Esophagus muscularis mucosa (tissue), 4 donors: ENCODE measurements around the gene ASAP2. TPM values are rescaled to one million over a fixed set of nuclear protein-coding genes. Genes with fewer than 3 reads are reported as not detected.

Source experiments
- DNase-seq: peaks from one replicate; pipeline ENCODE4 v3.0.0-alpha.2; 2017; ENCODE audit errors: extremely low spot score
- H3K27ac ChIP-seq, 4 donors: fragments of 200-600 bp; sonication (generic); replicated peaks in 1 of 4; 1 replicate in 3 of 4; 2 replicates in 1 of 4; pipeline ENCODE4 v1.5.1; 2016 to 2019; ENCODE audit warnings: mild to moderate bottlenecking in 1 of 4
- H3K27me3 ChIP-seq, 4 donors: fragments of 200-600 bp; sonication (generic); one replicate each; pipeline versions ENCODE4 v1.5.1 to v1.6.0; 2016 to 2019
- H3K36me3 ChIP-seq, 4 donors: fragments of 200-600 bp; sonication (generic); one replicate each; pipeline ENCODE4 v1.5.1; 2016 to 2019
- H3K4me1 ChIP-seq, 4 donors: fragments of 200-600 bp; sonication (generic); one replicate each; pipeline ENCODE4 v1.5.1; 2016 to 2019
- H3K4me3 ChIP-seq, 4 donors: fragments of 200-600 bp; sonication (generic); 1 replicate in 2 of 4; 2 replicates in 2 of 4; pipeline ENCODE4 v1.5.1; 2016 to 2019; ENCODE audit warnings: mild to moderate bottlenecking in 4 of 4, moderate library complexity in 1 of 4
- H3K9me3 ChIP-seq, 4 donors: fragments of 200-600 bp; sonication (generic); 1 replicate in 3 of 4; 2 replicates in 1 of 4; pipeline ENCODE4 v1.5.1; 2016 to 2019
- CTCF ChIP-seq, 3 experiments: fragments of 200-600 bp in 2 of 3; fragments of 450-650 bp in 1 of 3; sonication (generic) in 2 of 3; IDR thresholded peaks; one replicate each; pipeline ENCODE4 v1.5.1; 2017 to 2019; ENCODE audit warnings: antibody characterized with exemption in 3 of 3, mild to moderate bottlenecking in 2 of 3, moderate library complexity in 1 of 3
- EP300 ChIP-seq: sonication (generic); formaldehyde crosslinking; IDR thresholded peaks from one replicate; pipeline ENCODE4 v1.6.1; 2017; ENCODE audit warnings: antibody characterized with exemption
- POLR2A ChIP-seq: fragments of 450-650 bp; IDR thresholded peaks from one replicate; pipeline ENCODE4 v1.6.1; 2017; ENCODE audit warnings: antibody characterized with exemption, moderate library complexity, mild to moderate bottlenecking, low read depth
- POLR2AphosphoS5 ChIP-seq, 2 donors: sonication (generic); formaldehyde crosslinking; IDR thresholded peaks; one replicate each; pipeline ENCODE4 v1.6.1; 2017; ENCODE audit warnings: antibody characterized with exemption in 2 of 2
- WGBS: methylation state at CpG from one replicate; pipeline ENCODE4 v1.1.5; 2018; 5-methylcytosine and 5-hydroxymethylcytosine counted together
- intact Hi-C: fragments of 100-400 bp; cut with DNase I; formaldehyde crosslinking; loops from one replicate; pipeline ENCODE4 v1.15.1; 2023
- total RNA-seq, 4 donors: library from RNA; depleted of rRNA; stranded (reverse); fragments of >200 nt; gene quantifications; one replicate each; pipeline versions ENCODE4 v1.1.0 to v1.2.1, GENCODE V29; 2016

The ASAP2 gene
- total RNA-seq, 4 donors from 2014 or later = 18.7 to 24.0 (median 21.3) TPM

- H3K4me1 ChIP-seq = peaks cover 0 to 24% (median 6%) of the 10 kb centered on the region in 4 donors
- no peaks in the 10 kb centered on the region for H3K27me3 ChIP-seq
- TF ChIP-seq POLR2A = no peak
- TF ChIP-seq POLR2AphosphoS5 (IDR thresholded peaks at IDR 0.05) = no peak
- no peak for TF ChIP-seq EP300
- TF ChIP-seq CTCF (IDR thresholded peaks at IDR 0.05) = no peak
- DNase-seq = no peak
- WGBS = 91% methylated on average over 13 of the region's 13 CpGs
- H3K4me3 ChIP-seq = no peak overlapping the region
- peaks cover 0 to 24% (median 2%) of the 10 kb centered on the region in 4 donors for H3K36me3 ChIP-seq
- intact Hi-C loops = no loop called here
- no peak overlapping the region for H3K27ac ChIP-seq
- no peaks in the 10 kb centered on the region for H3K9me3 ChIP-seq
Measured at GRCh38 chr2:9282128-9283112, 75.8 kb downstream of the ASAP2 start.

GRCh38 chr2:9284521-9285297 lies 78.1 kb downstream of the ASAP2 start:
- Histone ChIP-seq H3K27me3 (no peaks in the 10 kb centered on the region), H3K4me1 (peaks cover 0 to 20% (median 8%) of the 10 kb centered on the region in 4 donors), H3K4me3 (no peak overlapping the region), H3K36me3 (peaks cover 0 to 19% (median 2%) of the 10 kb centered on the region in 4 donors), H3K27ac (no peak overlapping the region), H3K9me3 (no peaks in the 10 kb centered on the region)
- WGBS = 96% methylated on average over 6 of the region's 6 CpGs
- intact Hi-C loops = no loop called here
- DNase-seq = no peak
- TF ChIP-seq POLR2A (no peak), CTCF (IDR thresholded peaks at IDR 0.05) (no peak), EP300 (no peak), POLR2AphosphoS5 (IDR thresholded peaks at IDR 0.05) (no peak)

DNA sequence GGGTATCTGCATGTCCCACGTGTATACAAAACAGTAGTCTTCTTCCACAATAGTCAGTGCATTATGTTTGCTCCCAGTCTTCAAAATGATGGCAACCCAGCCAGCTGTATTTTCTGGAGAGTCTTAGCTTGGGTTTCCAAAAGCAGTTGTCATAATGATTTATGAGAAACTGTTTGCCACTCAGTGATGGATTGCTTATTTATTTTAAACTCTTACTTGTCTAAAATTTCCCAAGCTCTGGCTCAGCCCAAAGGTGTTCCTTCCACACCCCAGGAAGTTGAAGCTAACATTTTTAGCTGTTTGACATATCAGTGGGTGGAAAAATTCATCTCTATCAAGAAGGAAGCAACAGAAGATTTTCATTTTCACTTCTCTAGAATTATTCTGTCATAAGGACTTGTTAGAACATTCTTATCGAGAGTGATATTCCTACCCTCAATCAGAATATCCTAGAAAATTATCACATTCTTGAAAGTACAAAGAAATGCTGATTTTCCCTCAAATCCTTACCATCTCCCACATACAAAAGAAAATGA lies 78.8 kb downstream of the ASAP2 start:
- Histone ChIP-seq H3K9me3 (no peaks in the 10 kb centered on the region), H3K27me3 (no peaks in the 10 kb centered on the region), H3K27ac (no peak overlapping the region), H3K36me3 (peaks cover 0 to 13% (median 2%) of the 10 kb centered on the region in 4 donors), H3K4me3 (no peak overlapping the region), H3K4me1 (peaks cover 0 to 20% (median 8%) of the 10 kb centered on the region in 4 donors)
- TF ChIP-seq CTCF (IDR thresholded peaks at IDR 0.05) (no peak), EP300 (no peak), POLR2A (no peak), POLR2AphosphoS5 (IDR thresholded peaks at IDR 0.05) (no peak)
- DNase-seq = no peak
- intact Hi-C loops = no loop called here
- 55% methylated on average over 2 of the region's 2 CpGs for WGBS

GRCh38 chr2:9285921-9286320 lies 79.3 kb downstream of the ASAP2 start:
- TF ChIP-seq POLR2AphosphoS5 (IDR thresholded peaks at IDR 0.05) (no peak), POLR2A (no peak), EP300 (no peak), CTCF (IDR thresholded peaks at IDR 0.05) (no peak)
- WGBS = 90% methylated on average over 4 of the region's 4 CpGs
- peaks cover 0 to 20% (median 8%) of the 10 kb centered on the region in 4 donors for H3K4me1 ChIP-seq
- intact Hi-C loops = no loop called here
- H3K27me3 ChIP-seq = no peaks in the 10 kb centered on the region
- H3K27ac ChIP-seq = no peak overlapping the region
- DNase-seq = no peak
- H3K4me3 ChIP-seq = no peak overlapping the region
- H3K36me3 ChIP-seq = peaks cover 0 to 10% (median 2%) of the 10 kb centered on the region in 4 donors
- H3K9me3 ChIP-seq = no peaks in the 10 kb centered on the region
